IMR-90 (cell line): Measurements from ENCODE around the gene FBP1.

Source experiments
- BHLHE40 ChIP-seq: fragments of 150-350 bp; IDR thresholded peaks from 2 replicates; pipeline ENCODE4 v1.6.1; 2016; ENCODE audit warnings: mild to moderate bottlenecking, low read depth, low read length
- CEBPB ChIP-seq: IDR thresholded peaks from 2 replicates; pipeline ENCODE4 v1.6.1; 2012; ENCODE audit warnings: low read depth, low read length, improper control_type of control experiment
- CTCF ChIP-seq: conservative IDR thresholded peaks from 2 replicates; pipeline ENCODE4 v1.5.1; 2012; ENCODE audit warnings: mild to moderate bottlenecking, low read depth, low read length, improper control_type of control experiment
- ELK1 ChIP-seq: fragments of 150-350 bp; IDR thresholded peaks from 2 replicates; pipeline ENCODE4 v1.6.1; 2016; ENCODE audit warnings: low read depth, mild to moderate bottlenecking, low read length, moderate library complexity, borderline replicate concordance
- FOS ChIP-seq: fragments of 150-350 bp; IDR thresholded peaks from 2 replicates; pipeline ENCODE4 v1.6.1; 2016; ENCODE audit warnings: low read depth, low read length
- MAZ ChIP-seq: IDR thresholded peaks from 2 replicates; pipeline ENCODE4 v1.6.1; 2012; ENCODE audit warnings: low read depth, mild to moderate bottlenecking, low read length, improper control_type of control experiment, moderate library complexity, borderline replicate concordance
- MXI1 ChIP-seq: IDR thresholded peaks from 2 replicates; pipeline ENCODE4 v1.6.1; 2012; ENCODE audit warnings: low read depth, mild to moderate bottlenecking, low read length, moderate library complexity, borderline replicate concordance
- POLR2A ChIP-seq: IDR thresholded peaks from 2 replicates; pipeline ENCODE4 v1.6.1; 2012; ENCODE audit warnings: mild to moderate bottlenecking, low read depth, low read length
- RAD21 ChIP-seq: IDR thresholded peaks from 2 replicates; pipeline ENCODE4 v1.6.1; 2012; ENCODE audit warnings: low read length, improper control_type of control experiment
- RCOR1 ChIP-seq: IDR thresholded peaks from 2 replicates; pipeline ENCODE4 v1.6.1; 2012; ENCODE audit warnings: mild to moderate bottlenecking, low read length, improper control_type of control experiment; ENCODE audit not compliant: insufficient replicate concordance
- RFX5 ChIP-seq: IDR thresholded peaks from 2 replicates; pipeline ENCODE4 v1.8.0; 2012; ENCODE audit warnings: low read depth, mild to moderate bottlenecking, low read length, moderate library complexity
- SMC3 ChIP-seq: fragments of 150-350 bp; IDR thresholded peaks from 2 replicates; pipeline ENCODE4 v1.6.1; 2016; ENCODE audit warnings: low read depth, mild to moderate bottlenecking, antibody characterized with exemption, low read length, moderate library complexity
- USF2 ChIP-seq: fragments of 150-350 bp; IDR thresholded peaks from 2 replicates; pipeline ENCODE4 v1.6.1; 2017; ENCODE audit warnings: mild to moderate bottlenecking, antibody characterized with exemption, low read length, low read depth

GRCh38 chr9:94603259-94604160 is 35.8 kb downstream of the FBP1 start:
- TF ChIP-seq CTCF (peak; percentile 60), CEBPB (peak; percentile 44), POLR2A (no peak), RAD21 (peak; percentile 54), BHLHE40 (no peak), RCOR1 (no peak), MAZ (no peak), MXI1 (no peak), SMC3 (peak; percentile 48), USF2 (no peak), ELK1 (no peak), FOS (no peak), RFX5 (no peak)
